Stimulated activated CD4-positive, alpha-beta T cell treated with anti-CD3 and anti-CD28 coated beads, Interleukin-4, amount 100 ng/mL, for 48 hours (primary cell): Measurements from ENCODE around the gene ATP9A.
"Not testable (repeated sequence)": the region's sequence is repeated elsewhere in the genome, so short reads cannot be mapped to it uniquely, and the experiment has no call there.

Experiments used
- DNase-seq, 2 donors: peaks; one replicate each; pipeline ENCODE4 v3.0.0-alpha.2; 2020; ENCODE audit warnings: low read depth in 2 of 2

The ATP9A gene

DNA sequence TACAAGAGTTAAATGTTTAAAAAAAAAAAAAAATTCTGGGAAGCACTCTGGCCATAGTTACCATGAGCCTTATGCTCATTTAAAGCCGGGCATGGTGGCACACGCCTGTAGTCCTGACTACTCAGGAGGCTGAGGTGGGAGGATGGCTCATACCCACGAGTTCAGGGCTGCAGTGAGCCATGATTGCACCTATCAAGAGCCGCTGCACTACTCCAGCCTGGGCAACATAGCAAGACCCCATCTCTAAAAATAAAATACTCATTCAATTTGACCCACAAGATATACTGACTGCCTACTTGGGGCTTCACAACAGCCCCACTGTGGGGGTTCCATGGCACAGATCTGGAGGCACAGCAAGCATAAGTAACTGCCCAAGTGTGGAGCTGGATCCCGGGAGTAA lies 113.7 kb downstream of the ATP9A start:
- DNase-seq: no peak

DNA sequence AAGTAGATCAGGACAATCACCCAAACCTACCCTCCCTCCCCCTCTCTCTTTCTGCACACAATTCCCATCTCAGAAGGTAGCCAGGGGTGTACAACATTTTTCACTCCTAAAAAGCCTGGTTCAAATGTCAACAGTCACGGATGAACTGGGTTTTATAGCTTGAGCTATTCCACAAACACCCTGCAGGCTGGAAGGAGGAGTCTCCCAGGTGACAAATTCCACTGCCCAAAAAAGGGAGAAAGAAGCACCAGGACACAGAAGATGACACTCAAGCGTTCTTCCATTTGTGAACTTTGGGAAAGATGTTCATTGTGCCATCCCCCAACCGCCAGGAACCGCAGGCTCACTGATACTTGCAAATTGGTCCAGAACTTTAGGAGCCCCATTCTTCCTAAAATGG lies 114.1 kb downstream of the ATP9A start:
- DNase-seq: no peak

GRCh38 chr20:51653226-51653625 lies 115.0 kb downstream of the ATP9A start:
- no peak for DNase-seq

DNA sequence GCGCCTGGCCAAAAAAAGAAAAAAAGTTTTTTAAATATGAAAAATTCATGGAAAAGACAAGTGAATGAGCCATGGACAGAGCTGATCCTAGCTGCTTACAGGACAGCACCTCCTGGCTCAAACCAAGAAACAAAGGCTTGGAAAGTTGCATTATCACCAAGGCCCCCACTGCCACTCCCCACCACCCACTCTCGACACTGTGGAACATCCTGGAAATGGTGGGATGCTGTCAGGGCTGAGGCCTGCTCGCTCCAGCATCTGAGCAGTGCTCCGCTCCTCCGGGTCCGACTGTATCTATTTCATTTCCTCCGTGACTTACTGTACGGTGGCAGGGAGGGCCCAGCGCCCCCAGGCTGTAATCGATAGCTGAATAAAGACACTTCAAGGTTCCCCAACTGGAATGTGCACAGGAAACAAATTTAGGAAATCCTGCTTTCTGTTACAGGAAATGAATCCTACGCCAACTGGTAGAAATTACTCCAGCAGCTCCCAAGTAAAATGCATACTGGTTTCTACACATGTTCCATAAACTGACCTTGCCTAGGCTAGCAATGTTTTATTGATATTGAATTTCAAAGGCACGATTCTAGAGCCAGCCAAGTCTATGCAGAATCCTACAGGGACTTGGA lies 116.2 kb downstream of the ATP9A start:
- DNase-seq: no peak

DNA sequence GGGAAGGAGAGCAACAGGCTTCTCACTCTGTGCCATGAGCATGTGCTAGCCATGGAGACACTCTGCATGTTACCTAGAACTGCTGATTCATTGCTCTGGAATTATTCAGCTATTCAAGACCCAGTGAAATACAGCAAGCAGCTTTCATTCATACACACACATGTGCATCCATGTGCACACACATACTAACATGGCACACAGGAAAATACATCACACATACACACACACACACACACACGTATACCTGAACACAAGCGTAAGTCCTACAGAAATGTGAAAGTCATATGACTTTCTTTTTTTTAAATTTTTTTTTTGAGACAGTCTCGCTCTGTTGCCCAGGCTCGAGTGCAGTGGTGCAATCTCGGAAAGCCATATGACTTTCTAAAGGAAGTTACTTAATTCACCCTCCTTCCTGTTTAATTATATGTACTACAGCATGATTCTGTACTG lies 117.5 kb downstream of the ATP9A start:
- DNase-seq: no peak

GRCh38 chr20:51648571-51648947 lies 119.6 kb downstream of the ATP9A start:
- DNase-seq: no peak

DNA sequence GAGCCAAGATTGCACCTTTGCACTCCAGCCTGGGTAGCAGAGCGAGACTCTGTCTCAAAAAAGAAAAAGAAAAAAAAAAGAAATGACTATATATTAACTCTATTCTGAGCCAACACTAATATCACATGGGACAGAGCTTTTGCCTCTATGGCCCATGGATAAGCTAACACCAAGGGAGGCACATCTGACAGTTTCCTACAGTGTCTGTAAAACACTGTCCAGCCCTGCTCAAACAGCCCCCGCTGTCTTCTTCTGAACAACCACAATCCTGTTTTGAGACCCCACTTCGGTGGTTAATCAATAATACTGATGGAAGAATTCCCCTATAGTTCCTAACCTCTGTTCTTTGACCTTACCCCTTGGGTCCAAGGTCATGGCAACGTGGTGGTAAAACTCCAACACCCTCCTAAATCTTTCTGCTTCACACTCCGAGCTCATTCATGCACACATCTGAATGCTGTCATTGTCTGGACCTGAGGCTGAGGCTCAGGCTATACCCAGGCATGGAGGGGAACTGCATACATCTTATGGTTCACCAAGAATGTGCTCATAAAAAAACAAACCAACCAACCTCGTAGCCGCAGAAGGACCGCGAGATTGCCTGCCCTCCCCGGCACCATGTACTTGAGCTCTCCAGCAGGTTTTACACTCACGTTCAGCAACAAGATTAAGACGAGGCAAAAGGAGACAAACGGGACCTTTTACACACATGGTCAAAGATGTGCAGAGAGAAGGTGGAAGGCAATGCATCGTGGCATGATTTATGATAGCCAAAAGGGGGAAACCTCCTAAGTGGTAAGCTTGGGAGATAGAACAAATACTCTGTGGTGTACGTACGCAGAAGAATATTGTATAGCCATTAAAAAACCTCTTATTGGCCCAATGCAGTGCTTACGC lies 120.3 kb downstream of the ATP9A start:
- no peak for DNase-seq

DNA sequence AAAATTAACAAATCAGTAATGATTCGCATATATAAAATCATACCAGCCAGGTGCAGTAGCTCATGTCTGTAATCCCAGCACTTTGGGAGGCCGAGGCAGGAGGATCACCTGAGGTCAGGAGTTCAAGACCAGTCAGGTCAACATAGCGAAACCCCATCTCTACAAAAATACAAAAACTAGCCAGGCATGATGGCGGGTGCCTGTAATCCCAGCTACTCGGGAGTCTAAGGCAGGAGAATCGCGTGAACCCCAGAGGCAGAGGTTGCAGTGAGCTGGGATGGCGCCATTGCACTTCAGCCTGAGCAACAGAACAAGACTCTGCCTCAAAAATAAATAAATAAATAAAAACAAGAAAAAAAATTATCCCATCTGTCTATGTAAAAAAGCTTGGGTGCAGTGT lies 124.4 kb downstream of the ATP9A start:
- DNase-seq: not testable (repeated sequence)

DNA sequence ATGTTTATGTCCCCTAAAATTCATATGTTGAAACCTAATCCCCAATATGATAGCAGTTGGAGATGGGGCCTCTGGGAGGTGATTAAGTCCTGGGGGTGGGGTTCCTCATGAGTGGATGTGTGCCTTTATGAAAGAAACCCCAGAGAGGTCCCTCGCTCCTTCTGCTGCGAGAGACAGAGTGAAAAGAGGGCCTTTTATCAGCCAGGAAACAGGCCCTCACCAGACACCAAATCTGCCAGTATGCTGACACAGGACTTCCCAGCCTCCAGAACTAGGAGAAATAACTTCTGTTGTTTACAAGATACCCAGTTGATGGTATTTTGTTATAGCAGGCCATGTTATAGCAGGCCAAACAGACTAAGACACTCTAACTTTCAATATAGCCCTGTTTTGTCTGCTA lies 124.8 kb downstream of the ATP9A start:
- no peak for DNase-seq

DNA sequence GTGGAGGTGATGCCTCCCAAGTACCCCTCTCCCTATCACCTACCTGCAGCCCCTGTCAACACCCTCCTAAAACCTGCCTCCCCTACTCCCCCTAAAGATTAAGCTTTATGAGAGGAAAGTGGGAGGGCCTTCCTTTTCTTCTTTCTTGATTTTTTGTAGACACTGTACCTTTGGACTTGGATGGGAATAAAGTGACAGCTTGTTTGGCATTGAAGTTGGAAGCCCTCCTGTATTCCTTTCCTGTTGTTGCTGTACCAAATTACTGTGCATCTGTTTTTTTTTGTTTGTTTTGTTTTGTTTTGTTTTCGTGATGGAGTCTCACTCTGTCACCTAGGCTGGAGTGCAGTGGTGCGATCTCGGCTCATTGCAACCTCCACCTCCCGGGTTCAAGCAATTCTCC lies 126.3 kb downstream of the ATP9A start:
- no peak for DNase-seq

DNA sequence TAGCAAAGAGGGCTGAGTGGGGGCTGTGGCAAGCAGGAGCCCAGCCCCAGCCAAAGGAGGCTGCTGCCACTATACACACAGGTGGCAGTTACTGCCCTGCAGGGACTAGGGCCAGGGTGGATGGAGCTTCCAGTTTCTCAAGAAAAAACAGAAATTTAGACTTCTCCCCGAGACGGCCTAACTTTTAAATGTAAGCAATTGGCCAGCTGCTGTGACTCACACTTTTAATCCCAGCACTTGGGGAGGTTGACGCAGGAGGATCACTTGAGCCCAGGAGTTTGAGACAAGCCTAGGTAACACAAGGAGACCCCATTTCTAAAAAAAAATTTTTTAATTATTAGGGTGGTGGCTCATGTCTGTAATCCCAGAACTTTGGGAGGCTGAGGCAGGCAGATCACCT lies 127.4 kb downstream of the ATP9A start:
- no peak for DNase-seq

DNA sequence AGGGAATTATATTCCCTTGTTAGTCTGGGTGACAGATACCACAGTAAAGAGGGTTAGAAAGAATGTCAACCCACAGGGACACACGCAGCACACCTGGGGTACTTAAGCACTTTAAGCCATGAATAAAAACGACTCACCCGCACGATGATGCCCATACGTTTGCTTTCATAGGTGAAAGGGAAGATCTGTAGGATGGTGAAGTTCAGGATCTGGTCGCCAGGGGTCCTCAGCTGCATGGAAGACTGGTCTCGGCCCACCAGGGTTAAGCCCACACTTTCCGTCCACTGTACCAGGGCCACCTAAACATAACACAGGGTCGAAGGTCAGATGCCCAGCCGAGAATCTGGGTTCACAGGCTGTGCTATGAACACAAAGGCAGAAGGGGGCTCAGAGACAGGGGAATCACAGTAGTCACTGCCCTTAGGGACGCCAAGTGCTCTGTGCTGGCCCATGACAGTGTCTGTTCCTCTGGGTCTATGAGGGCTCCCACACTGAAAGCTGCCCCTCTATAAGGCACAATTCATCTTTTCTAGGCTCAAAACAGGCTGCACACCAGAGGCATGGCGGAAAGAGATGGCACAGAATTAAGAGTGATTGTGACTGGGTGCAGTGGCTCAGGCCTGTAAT lies 128.9 kb downstream of the ATP9A start:
- peak; percentile 52 to 66 for DNase-seq

DNA sequence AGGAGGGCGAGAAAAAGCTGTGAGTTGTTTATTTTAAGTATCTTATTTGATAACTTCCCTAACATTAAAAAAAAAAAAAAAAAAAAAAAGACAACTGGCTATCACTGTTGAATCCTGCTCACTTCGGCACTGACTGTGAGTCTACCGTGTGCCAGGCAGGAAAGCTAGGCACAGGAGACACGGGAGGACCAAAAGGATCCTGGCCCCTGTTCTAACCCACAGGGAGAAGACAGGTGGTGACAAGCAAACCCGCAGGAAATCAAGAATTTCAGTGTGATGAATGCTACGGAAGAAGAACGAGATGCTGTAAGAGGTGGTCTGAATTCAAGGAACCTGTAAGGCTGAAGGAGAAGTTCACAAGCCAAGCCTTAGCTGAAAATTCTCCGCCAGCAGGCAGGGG lies 130.9 kb downstream of the ATP9A start:
- DNase-seq: no peak

- peak in 1 of 2 donors; percentile 37 for DNase-seq
These were observed 132.1 kb downstream of the ATP9A start for GRCh38 chr20:51636123-51636522.

DNA sequence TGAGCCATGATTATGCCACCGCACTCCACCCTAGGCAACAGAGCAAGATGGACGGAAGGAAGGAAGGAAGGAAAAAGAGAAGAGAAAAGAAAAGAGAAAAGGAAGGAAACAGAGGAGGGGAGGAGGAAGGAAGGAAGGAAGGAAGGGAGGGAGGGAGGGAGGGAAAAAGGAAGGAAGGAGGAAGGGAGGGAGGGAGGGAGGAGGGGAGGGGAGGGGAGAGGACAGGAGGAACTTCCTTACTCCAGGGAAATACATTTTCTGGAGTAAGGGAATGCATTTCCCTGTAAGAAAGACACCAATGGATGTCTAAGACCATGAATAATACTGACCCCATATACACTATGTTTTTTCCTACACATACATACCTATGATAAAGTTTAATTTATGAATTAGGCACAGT lies 132.5 kb downstream of the ATP9A start:
- DNase-seq: no peak

DNA sequence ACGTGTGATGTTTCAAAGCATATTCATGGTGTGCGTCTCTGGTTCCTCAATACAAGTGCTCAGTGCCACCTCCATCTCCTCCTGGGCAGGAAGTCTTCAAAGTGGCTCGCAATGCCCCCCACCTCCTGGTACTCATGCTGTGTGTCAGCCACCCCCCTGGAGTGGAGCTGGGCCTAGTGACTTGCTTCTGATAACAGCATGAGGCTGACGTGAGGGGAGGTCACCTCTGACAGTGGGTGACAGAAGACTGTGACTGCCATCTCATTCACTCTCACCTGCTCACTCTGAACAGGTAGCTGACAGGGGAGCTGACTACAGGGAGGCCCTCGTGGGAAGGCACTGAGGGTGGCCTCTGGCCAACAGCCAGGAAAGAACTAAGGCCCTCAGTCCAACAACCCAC lies 133.3 kb downstream of the ATP9A start:
- no peak for DNase-seq

GRCh38 chr20:51634257-51634656 lies 133.9 kb downstream of the ATP9A start:
- no peak for DNase-seq

- no peak for DNase-seq
These were observed 134.8 kb downstream of the ATP9A start for GRCh38 chr20:51633430-51633829.

- no peak for DNase-seq
These were observed 136.2 kb downstream of the ATP9A start for GRCh38 chr20:51631953-51632352.

DNA sequence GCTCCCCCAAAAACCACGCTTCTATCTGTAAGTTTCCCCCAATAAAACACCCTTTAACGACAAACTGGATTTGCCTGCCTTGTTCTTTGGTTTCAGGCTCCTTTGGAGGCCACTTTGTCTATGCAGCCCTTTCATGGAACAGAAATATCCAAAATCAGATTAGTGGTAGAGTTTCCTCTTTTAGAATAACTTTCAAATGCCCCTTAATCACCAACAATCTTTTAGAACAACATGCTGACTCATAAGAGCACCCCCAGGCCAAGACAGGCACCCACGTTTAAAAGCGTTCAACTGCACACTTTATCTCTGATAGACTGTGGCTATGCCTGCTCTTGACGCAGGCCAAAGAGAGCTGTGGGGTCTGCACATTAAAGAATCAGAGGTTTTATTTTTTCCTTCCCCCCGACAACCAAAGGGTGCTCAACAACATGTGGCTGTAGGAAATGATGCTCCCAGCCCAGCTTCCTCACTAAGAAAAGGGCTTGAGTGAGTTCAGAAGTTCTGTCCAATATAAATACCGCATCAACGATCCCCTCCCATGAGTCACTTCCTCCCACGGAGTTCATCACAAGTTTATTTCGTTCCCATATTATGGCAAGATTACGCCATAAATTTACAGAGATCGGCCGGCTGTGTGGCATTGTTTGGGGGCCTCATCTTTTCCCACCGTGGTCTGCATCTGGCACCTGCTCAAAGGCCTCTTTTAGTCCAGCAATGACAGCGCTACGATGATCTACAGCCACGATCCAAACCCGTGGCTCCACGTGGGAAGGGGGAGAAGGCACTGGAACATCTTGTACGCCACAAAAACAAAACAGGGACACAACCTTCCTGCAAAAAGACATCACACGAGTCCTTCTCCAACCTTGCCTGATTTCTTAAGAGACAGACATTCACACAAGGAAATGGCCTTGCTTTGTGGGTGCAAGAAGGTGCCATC lies 136.9 kb downstream of the ATP9A start:
- DNase-seq: peak in 1 of 2 donors; percentile 40

DNA sequence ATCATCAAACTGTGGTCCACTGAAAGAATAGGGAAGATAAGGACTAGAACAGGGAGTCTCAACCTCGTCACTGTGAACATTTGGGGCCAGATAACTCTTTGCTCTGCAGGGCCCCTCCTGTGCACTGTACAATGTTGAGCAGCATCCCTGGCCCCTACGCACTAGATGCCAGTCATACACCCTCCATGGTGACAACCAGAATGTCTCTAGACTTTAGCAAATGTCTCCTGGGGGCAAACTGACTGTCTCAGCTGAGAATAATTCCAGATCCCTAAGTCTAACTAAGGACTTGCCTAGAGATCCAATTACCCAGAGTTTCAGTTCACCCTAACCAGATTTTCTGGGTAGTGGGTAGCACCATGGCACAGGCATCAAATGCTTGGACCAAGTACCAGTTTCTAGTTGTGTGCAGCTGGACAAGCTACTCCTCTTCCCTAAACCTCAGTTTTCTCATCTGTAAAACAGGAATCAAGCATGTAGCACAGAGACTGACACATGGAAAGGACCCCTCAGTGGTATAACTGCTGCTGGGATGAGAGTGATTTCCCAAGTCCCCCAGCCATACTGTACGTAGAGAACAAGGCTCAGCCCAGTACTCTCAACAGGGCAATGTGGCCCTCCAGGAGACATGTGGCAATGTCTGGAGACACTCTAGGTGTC lies 138.7 kb downstream of the ATP9A start:
- no peak for DNase-seq
